Endothelial cell of umbilical vein (primary cell): ENCODE results near the gene SKIC8.

Experiments
- EZH2 ChIP-seq: IDR thresholded peaks from 2 replicates; pipeline ENCODE4 v1.6.1; 2012; ENCODE audit warnings: borderline replicate concordance, low read depth, mild to moderate bottlenecking, moderate library complexity, low read length, inconsistent platforms; ENCODE audit not compliant: severe bottlenecking
- FOS ChIP-seq: IDR thresholded peaks from 2 replicates; pipeline ENCODE4 v1.6.1; 2011; ENCODE audit warnings: mild to moderate bottlenecking, low read length, moderate library complexity, borderline replicate concordance; ENCODE audit not compliant: insufficient read depth
- GATA2 ChIP-seq: IDR thresholded peaks from 2 replicates; pipeline ENCODE4 v1.7.0; 2011; ENCODE audit warnings: low read depth, mild to moderate bottlenecking, moderate library complexity, mixed read lengths, low read length; ENCODE audit not compliant: insufficient read length, insufficient read depth
- POLR2AphosphoS5 ChIP-seq: IDR thresholded peaks from 2 replicates; pipeline ENCODE4 v1.6.1; 2012; ENCODE audit warnings: low read depth, mild to moderate bottlenecking, control low read depth, low read length, moderate library complexity; ENCODE audit not compliant: insufficient read depth
- TF ChIP-seq, protein P1 (sequence below), 2 donors: IDR thresholded peaks; 1 replicate in 1 of 2; 2 replicates in 1 of 2; pipeline ENCODE4 v1.5.1; 2011; ENCODE audit warnings: low read length in 2 of 2, mild to moderate bottlenecking in 2 of 2, moderate library complexity in 2 of 2, control low read depth in 1 of 2, inconsistent platforms in 1 of 2, low read depth in 1 of 2; ENCODE audit not compliant: insufficient read depth in 1 of 2; ENCODE audit errors: extremely low read depth in 1 of 2
- TF ChIP-seq, protein P2 (sequence below): IDR thresholded peaks from 2 replicates; pipeline ENCODE4 v1.6.1; 2011; ENCODE audit not compliant: insufficient read depth, insufficient read length

DNA sequence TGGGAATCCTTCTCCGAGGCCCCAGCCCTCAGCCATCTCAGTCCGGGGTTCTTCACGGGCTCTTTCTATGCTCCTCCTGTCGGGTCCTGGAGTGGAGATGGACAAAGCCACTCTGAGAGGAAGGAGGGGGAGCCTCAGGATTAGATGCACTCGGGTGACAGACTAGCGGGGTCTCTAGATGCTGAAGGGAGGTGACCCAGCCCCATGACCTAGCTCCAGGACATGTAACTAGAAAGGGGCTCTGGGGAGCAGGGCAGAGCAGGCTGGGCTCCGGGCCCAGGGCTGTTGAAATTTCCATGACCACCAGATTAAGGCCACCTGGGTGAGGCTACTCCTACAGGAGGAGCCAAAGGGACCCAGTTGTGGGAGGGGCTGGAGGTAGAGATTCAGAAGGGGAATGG is 14.8 kb upstream of the SKIC8 start:
- TF ChIP-seq, protein P1, sequence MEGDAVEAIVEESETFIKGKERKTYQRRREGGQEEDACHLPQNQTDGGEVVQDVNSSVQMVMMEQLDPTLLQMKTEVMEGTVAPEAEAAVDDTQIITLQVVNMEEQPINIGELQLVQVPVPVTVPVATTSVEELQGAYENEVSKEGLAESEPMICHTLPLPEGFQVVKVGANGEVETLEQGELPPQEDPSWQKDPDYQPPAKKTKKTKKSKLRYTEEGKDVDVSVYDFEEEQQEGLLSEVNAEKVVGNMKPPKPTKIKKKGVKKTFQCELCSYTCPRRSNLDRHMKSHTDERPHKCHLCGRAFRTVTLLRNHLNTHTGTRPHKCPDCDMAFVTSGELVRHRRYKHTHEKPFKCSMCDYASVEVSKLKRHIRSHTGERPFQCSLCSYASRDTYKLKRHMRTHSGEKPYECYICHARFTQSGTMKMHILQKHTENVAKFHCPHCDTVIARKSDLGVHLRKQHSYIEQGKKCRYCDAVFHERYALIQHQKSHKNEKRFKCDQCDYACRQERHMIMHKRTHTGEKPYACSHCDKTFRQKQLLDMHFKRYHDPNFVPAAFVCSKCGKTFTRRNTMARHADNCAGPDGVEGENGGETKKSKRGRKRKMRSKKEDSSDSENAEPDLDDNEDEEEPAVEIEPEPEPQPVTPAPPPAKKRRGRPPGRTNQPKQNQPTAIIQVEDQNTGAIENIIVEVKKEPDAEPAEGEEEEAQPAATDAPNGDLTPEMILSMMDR (IDR thresholded peaks at IDR 0.05; ENCODE audit: extremely low read depth in 1 of 2, insufficient read depth in 1 of 2, low read depth in 1 of 2, low read length in 2 of 2) = no peak
- TF ChIP-seq EZH2 (no peak), GATA2 (no peak), FOS (no peak), POLR2AphosphoS5 (no peak)
- TF ChIP-seq, protein P2, sequence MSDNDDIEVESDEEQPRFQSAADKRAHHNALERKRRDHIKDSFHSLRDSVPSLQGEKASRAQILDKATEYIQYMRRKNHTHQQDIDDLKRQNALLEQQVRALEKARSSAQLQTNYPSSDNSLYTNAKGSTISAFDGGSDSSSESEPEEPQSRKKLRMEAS = no peak
